NCI-H82 treated with DMSO at 0.1 percent for 48 hours (cell line): ENCODE data around the gene PAFAH1B1.
"Not testable (repeated sequence)": the region's sequence is repeated elsewhere in the genome, so short reads cannot be mapped to it uniquely, and the experiment has no call there.

ENCODE experiments used
- DNase-seq: peaks from one replicate; lab custom pipeline; 2025; ENCODE audit not compliant: unreplicated experiment; lab: John Stamatoyannopoulos, UW

Gene PAFAH1B1

GRCh38 chr17:2634361-2634960 is 41.0 kb downstream of the PAFAH1B1 start:
- DNase-seq, result no peak

- no peak for DNase-seq
Observed at GRCh38 chr17:2635241-2635640, 41.8 kb downstream of the PAFAH1B1 start.

- DNase-seq, result no peak
Observed at GRCh38 chr17:2635675-2636074, 42.2 kb downstream of the PAFAH1B1 start.

GRCh38 chr17:2636169-2636930 is 42.9 kb downstream of the PAFAH1B1 start:
- DNase-seq, result no peak

GRCh38 chr17:2637422-2637821 is 44.0 kb downstream of the PAFAH1B1 start:
- DNase-seq, result no peak

- no peak for DNase-seq
Observed at GRCh38 chr17:2644971-2645370, 51.5 kb downstream of the PAFAH1B1 start.

GRCh38 chr17:2647957-2648356 is 54.5 kb downstream of the PAFAH1B1 start:
- no peak for DNase-seq

GRCh38 chr17:2649191-2649590 is 55.7 kb downstream of the PAFAH1B1 start:
- DNase-seq, result no peak

- not testable (repeated sequence) for DNase-seq
Observed at GRCh38 chr17:2652911-2653310, 59.5 kb downstream of the PAFAH1B1 start.

GRCh38 chr17:2655546-2655945 is 62.1 kb downstream of the PAFAH1B1 start:
- no peak for DNase-seq

- DNase-seq, result no peak
Observed at GRCh38 chr17:2656283-2656682, 62.8 kb downstream of the PAFAH1B1 start.

GRCh38 chr17:2659337-2659736 is 65.9 kb downstream of the PAFAH1B1 start:
- not testable (repeated sequence) for DNase-seq

- not testable (repeated sequence) for DNase-seq
Observed at GRCh38 chr17:2660410-2660809, 67.0 kb downstream of the PAFAH1B1 start.

GRCh38 chr17:2672026-2672425 is 78.6 kb downstream of the PAFAH1B1 start:
- no peak for DNase-seq

- DNase-seq, result not testable (repeated sequence)
Observed at GRCh38 chr17:2679247-2679646, 85.8 kb downstream of the PAFAH1B1 start.

- no peak for DNase-seq
Observed at GRCh38 chr17:2680961-2681360, 87.5 kb downstream of the PAFAH1B1 start.

- no peak for DNase-seq
Observed at GRCh38 chr17:2681650-2682049, 88.2 kb downstream of the PAFAH1B1 start.

- no peak for DNase-seq
Observed at GRCh38 chr17:2682176-2682938, 88.9 kb downstream of the PAFAH1B1 start.

- DNase-seq, result no peak
Observed at GRCh38 chr17:2683912-2684311, 90.5 kb downstream of the PAFAH1B1 start.

- DNase-seq, result no peak
Observed at GRCh38 chr17:2684549-2684948, 91.1 kb downstream of the PAFAH1B1 start.

- DNase-seq, result no peak
Observed at GRCh38 chr17:2685696-2686095, 92.2 kb downstream of the PAFAH1B1 start.

GRCh38 chr17:2687074-2687418 is 93.6 kb downstream of the PAFAH1B1 start:
- DNase-seq, result no peak
